Fibroblast of the conjunctiva (primary cell): Measurements from ENCODE around the gene CCRL2.
"Not testable (repeated sequence)": the region's sequence is repeated elsewhere in the genome, so short reads cannot be mapped to it uniquely, and the experiment has no call there.

Experiments
- DNase-seq: peaks from one replicate; pipeline ENCODE4 v3.0.0-alpha.2; 2010; ENCODE audit warnings: low read depth

CCRL2 gene

GRCh38 chr3:46429250-46429649 is 22.2 kb downstream of the CCRL2 start:
- DNase-seq = no peak

- no peak for DNase-seq
Observed at GRCh38 chr3:46429671-46430070, 22.6 kb downstream of the CCRL2 start.

- not testable (repeated sequence) for DNase-seq
Observed at GRCh38 chr3:46430879-46431278, 23.8 kb downstream of the CCRL2 start.

- not testable (repeated sequence) for DNase-seq
Observed at GRCh38 chr3:46431905-46432304, 24.8 kb downstream of the CCRL2 start.

GRCh38 chr3:46433118-46433517 is 26.1 kb downstream of the CCRL2 start:
- not testable (repeated sequence) for DNase-seq

GRCh38 chr3:46433841-46434240 is 26.8 kb downstream of the CCRL2 start:
- no peak for DNase-seq

- no peak for DNase-seq
Observed at GRCh38 chr3:46435081-46435726, 28.1 kb downstream of the CCRL2 start.

- DNase-seq = no peak
Observed at GRCh38 chr3:46438831-46439230, 31.8 kb downstream of the CCRL2 start.

- no peak for DNase-seq
Observed at GRCh38 chr3:46440531-46441294, 33.7 kb downstream of the CCRL2 start.

- DNase-seq = peak; percentile 5
Observed at GRCh38 chr3:46442576-46443530, 35.8 kb downstream of the CCRL2 start.

GRCh38 chr3:46447228-46447985 is 40.3 kb downstream of the CCRL2 start:
- DNase-seq = no peak

GRCh38 chr3:46448721-46449120 is 41.7 kb downstream of the CCRL2 start:
- no peak for DNase-seq

GRCh38 chr3:46449755-46450552 is 42.9 kb downstream of the CCRL2 start:
- DNase-seq = no peak

GRCh38 chr3:46453526-46454208 is 46.6 kb downstream of the CCRL2 start:
- no peak for DNase-seq

- no peak for DNase-seq
Observed at GRCh38 chr3:46454209-46454595, 47.1 kb downstream of the CCRL2 start.

GRCh38 chr3:46454606-46455005 is 47.5 kb downstream of the CCRL2 start:
- DNase-seq = no peak

GRCh38 chr3:46455231-46456115 is 48.4 kb downstream of the CCRL2 start:
- DNase-seq = no peak

- no peak for DNase-seq
Observed at GRCh38 chr3:46456118-46456517, 49.1 kb downstream of the CCRL2 start.
